WI38 (cell line): ENCODE data around the gene DCN.

Experiments used
- H3K4me3 ChIP-seq: 2 replicates; pipeline ENCODE4 v1.5.1; 2011; ENCODE audit warnings: low read depth, mild to moderate bottlenecking, control low read depth, low read length
- TF ChIP-seq, protein P1 (sequence below): IDR thresholded peaks from 2 replicates; pipeline ENCODE4 v1.5.1; 2012; ENCODE audit warnings: low read depth, mild to moderate bottlenecking, control low read depth, low read length

Gene DCN

DNA sequence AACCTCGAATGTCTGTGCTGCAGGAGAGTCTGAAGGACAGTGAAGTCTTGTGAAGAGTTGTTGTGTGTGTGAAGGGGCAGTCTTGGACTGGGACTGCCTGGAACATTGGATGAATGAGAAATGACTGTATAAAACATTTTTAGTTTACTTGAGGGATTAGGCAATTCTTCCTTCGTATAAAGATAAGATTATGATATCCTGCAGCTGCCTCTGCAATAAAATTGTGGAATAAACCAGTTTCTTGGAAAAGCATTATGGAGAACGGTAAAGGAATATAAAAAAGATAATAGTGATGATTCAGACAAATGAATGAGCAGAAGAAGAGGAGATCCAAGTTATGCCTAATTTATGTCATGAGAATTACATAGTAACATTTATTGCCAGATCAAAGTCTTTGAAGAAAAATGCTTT is 40.4 kb downstream of the DCN start:
- TF ChIP-seq, protein P1, sequence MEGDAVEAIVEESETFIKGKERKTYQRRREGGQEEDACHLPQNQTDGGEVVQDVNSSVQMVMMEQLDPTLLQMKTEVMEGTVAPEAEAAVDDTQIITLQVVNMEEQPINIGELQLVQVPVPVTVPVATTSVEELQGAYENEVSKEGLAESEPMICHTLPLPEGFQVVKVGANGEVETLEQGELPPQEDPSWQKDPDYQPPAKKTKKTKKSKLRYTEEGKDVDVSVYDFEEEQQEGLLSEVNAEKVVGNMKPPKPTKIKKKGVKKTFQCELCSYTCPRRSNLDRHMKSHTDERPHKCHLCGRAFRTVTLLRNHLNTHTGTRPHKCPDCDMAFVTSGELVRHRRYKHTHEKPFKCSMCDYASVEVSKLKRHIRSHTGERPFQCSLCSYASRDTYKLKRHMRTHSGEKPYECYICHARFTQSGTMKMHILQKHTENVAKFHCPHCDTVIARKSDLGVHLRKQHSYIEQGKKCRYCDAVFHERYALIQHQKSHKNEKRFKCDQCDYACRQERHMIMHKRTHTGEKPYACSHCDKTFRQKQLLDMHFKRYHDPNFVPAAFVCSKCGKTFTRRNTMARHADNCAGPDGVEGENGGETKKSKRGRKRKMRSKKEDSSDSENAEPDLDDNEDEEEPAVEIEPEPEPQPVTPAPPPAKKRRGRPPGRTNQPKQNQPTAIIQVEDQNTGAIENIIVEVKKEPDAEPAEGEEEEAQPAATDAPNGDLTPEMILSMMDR, result no peak

DNA sequence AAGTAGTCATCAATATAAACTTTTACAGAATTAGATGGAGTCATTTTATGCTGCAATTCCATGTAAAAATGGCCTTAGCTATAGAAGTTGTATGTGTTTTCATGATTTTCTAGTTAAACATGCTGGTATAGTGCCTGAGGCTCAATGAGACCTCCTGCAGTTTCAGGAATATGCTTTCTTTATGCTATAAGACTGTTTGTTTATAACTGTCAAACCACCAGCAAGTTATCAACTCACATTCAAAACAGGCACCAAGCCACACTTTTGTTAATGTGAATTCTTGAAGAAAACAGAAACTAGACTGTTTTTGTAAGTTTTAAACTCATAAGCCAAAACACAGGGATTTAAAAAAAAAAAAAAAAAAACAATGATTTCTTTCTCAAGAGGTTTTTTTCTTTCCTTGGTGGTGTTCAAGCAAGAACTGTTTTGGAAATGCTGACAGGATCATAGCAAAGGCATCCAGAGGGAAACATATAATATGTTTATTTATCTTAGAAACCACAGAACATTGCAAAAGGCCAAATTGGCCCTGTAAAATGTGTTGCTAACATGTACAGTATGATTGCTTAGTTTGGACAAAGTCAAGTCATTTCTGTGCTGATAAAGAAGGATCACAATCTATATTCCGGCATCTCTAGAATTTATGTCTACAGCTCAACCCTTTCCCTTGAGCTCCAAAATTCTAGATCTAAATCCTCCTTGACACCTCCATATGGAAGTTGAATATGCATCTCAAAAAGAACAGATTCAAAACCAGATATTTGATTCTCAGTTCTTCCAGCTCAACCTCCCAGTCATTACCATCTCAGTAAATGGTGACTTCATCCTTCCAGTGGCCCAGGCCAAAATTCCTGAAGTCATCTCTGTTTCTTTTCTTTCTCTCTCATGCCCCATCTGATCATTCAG is 42.3 kb downstream of the DCN start:
- TF ChIP-seq, protein P1, result no peak
- no peak overlapping the region for H3K4me3 ChIP-seq

More for the DNA sequence above, 40.4 kb downstream of the DCN start:
- no peak overlapping the region for H3K4me3 ChIP-seq

DNA sequence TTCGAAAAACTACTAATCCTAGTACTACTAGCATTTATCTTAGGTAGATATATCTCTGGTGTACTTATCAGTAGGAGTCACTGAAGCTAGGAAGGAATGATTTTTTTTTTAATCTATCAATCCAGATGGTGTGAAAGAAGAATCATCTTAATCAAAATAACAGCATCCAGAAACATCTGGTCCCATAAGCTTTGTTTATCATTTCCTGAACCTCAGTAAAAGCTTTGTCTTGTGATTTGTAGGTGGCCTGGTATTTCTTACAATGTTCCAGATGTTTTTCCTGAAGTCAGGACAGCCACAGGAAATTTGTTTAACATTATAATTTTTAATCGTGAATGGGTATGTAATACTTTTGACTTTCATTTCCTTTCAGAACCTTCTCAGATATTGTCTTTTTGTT is 43.3 kb downstream of the DCN start:
- H3K4me3 ChIP-seq, result no peak overlapping the region
- TF ChIP-seq, protein P1, result no peak

DNA sequence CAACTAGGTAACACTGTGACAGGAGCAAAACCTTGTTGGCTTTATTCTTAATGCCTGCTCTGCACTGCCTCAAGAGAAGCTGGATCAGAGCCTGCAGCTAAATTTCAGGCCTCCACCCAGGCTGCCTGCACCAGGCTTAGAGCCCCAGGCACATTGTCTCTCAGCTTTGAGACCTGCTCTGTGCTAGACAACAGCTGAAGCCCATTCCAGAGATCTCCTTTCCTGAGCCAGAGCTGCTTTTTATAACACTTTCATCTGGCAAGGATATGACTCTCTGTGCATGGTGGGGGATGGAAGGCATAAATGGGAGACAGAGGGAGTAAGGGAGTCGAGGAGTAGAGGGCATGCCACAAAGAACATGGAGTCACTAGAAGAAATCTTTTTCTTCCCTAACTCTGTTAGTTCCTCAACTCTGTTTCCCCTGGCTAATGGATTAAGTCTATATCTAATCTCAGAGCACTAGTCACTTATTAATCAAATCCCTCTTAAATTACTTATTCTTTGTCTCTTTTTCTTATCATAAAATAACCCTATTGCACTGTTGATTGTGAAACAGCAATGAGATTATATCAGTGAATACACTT is 44.2 kb downstream of the DCN start:
- no peak overlapping the region for H3K4me3 ChIP-seq
- TF ChIP-seq, protein P1, result no peak

DNA sequence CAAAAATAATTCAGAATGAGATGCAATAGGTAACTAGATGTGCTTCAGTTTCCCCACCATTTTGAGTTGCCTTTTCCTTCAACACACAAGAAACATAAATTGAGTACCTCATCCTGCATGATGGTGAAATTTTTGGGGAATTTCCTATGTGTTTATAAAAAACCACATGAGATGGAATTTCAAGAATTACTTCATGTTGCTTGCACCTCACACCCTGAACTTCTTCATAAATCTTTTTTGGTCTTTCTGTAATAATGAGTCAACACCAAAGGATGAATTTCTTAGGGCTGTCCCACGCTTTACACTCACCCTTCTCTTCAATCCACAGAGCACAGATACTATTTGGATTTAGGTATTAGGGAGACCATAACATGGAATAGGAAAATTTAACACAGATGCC is 48.7 kb downstream of the DCN start:
- TF ChIP-seq, protein P1, result no peak
- no peak overlapping the region for H3K4me3 ChIP-seq

DNA sequence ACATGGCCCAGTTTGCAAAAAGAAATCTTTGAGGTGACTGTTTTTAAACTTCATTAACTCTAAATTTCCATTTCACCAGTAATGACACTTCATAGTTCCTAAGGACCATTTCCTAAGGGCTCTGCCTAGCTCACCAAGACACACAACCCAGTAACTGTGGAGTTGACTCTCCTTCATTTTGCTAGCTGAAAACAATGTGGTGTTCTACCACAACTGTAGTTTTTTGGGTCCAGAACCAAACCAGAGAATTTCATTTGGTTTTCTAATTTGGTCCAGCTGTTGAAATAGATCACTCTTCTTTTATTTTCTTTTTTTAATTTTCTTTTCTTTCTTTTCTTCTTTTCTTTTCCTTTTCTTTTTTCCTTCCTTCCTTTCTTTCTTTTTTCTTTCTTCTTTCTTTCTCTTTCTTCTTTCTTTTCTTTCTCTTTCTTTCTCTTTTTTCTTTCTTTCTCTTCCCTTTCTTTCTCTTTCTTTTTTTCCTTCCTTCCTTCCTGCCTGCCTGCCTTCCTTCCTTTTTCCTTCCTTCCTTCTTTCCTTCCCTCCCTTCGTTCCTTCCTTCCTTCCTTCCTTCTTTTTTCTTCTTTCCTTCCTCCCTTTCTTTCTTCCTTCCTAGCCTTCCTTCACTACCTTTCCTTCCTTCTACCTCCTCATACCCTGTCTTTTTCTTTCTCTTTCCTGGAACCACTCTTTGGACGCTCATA is 52.8 kb downstream of the DCN start:
- TF ChIP-seq, protein P1, result no peak

More for the DNA sequence above, 52.8 kb downstream of the DCN start:
- no peak overlapping the region for H3K4me3 ChIP-seq
